Body of pancreas (tissue), 4 donors: ENCODE results near the gene RPL23.

ENCODE experiments used
- CTCF ChIP-seq, 7 experiments: fragments of 450-650 bp in 4 of 7; fragments of 200-600 bp in 3 of 7; sonication (generic) in 3 of 7; IDR thresholded peaks; one replicate each; pipeline ENCODE4 v1.5.1; 2016 to 2019; ENCODE audit warnings: antibody characterized with exemption in 7 of 7
- POLR2A ChIP-seq, 3 donors: fragments of 450-650 bp; IDR thresholded peaks; one replicate each; pipeline ENCODE4 v1.6.1; 2016; ENCODE audit warnings: antibody characterized with exemption in 3 of 3, mild to moderate bottlenecking in 2 of 3

DNA sequence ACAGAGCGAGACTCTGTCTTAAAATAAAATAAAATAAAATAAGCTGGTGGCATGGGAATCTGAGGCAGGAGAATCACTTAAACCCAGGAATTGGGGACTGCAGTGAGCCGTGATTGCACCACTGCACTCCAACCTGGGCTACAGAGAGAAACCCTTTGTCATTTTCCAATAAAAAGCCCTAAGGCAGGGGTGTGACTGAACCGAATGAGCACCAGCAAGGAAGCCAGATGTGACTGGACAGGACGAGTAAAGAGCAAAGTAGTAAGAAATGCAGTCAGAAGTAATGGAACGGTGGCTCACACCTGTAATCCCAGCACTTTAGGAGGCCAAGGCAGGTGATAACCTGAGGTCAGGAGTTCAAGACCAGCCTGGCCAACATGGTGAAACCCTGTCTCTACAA lies 3.8 kb upstream of the RPL23 start:
- TF ChIP-seq CTCF (IDR thresholded peaks at IDR 0.05) = no peak
- TF ChIP-seq POLR2A (IDR thresholded peaks at IDR 0.05) = no peak
